GM18499 (cell line): ENCODE data around the gene IFITM5.
A peak's percentile ranks its signal among the peaks of the same experiment; 100 is the strongest.
"Not testable (repeated sequence)": the region's sequence is repeated elsewhere in the genome, so short reads cannot be mapped to it uniquely, and the experiment has no call there.

Source experiments
- ATAC-seq: cut with Tn5 transposase; IDR thresholded peaks from one replicate; pipeline ENCODE4 v1.9.1; 2021; ENCODE audit warnings: moderate number of reproducible peaks; ENCODE audit not compliant: insufficient read depth, unreplicated experiment

IFITM5 gene

DNA sequence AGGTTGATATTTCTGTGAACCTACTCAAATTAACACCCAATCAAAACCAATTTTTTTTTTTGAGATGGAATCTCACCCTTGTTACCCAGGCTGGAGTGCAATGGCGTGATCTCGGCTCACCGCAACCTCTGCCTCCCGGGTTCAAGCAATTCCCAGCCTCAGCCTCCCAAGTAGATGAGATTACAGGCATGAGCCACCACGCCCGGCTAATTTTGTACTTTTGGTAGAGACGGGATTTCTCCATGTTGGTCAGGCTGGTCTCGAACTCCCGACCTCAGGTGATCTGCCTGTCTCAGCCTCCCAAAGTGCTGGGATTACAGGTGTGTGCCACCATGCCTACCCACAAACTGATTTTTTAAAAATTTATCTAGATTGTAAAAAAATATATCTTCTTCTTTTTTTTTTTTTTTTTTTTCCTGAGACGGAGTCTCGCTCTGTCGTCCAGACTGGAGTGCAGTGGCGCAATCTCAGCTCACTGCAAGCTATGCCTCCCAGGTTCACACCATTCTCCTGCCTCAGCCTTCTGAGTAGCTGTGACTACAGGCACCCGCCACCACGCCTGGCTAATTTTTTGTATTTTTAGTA is 29.3 kb upstream of the IFITM5 start:
- not testable (repeated sequence) for ATAC-seq

DNA sequence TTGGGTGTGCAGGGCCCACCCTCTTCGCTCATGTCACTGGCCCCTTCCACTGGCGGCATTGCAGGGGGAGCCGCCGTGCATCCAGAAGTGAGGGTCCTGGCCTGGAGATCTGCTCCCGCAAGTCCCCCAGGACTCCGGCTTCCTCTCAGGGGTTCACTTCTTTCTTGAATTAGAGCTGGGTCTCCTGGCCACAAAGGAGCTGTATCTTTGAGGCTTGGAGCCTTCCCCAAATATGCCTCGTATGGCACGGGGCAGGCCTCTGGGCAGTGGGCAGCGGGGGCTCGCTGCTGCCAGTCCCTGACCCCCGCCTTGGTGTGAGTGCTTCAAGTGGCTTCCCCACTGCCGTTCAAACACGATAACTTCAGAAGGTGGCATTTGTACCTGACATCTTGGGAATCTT is 28.7 kb upstream of the IFITM5 start:
- ATAC-seq = no peak

GRCh38 chr11:327581-327923 is 28.2 kb upstream of the IFITM5 start:
- ATAC-seq = no peak

GRCh38 chr11:326842-327580 is 27.7 kb upstream of the IFITM5 start:
- peak; percentile 61 for ATAC-seq

GRCh38 chr11:326592-326841 is 27.2 kb upstream of the IFITM5 start:
- no peak for ATAC-seq

DNA sequence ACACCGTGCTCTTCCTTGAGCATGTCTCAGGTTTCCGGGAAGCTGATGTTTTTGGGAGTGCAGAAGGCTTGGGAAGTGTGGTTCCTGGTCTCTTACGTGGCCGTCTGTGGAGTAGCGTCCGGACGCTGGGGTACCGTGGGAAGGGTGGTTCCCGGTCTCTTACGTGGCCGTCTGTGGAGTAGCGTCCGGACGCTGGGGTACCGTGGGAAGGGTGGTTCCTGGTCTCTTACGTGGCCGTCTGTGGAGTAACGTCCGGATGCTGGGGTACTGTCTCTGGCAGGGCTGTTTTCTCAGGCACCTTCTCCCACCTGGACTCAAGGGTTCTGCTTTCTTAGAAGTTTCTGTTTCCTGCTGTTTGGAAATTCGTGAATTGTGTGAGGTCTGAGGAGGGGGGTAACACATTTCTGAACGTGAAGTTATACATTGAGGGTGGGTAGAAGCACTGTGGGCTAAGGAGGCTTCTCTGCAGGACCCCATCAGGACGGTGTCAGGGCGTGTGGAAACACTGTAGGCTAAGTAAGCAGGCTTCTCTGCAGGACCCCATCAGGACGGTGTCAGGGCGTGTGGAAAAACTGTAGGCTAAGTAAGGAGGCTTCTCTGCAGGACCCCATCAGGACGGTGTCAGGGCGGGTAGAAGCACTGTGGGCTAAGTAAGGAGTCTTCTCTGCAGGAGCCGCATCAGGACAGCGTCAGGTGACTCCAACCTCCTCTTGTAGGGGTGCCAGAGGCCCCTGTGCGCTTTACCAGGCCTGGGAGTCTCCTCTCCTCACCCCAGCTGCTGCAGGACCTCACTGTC is 26.7 kb upstream of the IFITM5 start:
- no peak for ATAC-seq

- not testable (repeated sequence) for ATAC-seq
These were observed 25.5 kb upstream of the IFITM5 start for GRCh38 chr11:324593-325517.

GRCh38 chr11:324156-324555 is 24.8 kb upstream of the IFITM5 start:
- ATAC-seq = no peak

- not testable (repeated sequence) for ATAC-seq
These were observed 20.6 kb upstream of the IFITM5 start for GRCh38 chr11:319888-320273.

DNA sequence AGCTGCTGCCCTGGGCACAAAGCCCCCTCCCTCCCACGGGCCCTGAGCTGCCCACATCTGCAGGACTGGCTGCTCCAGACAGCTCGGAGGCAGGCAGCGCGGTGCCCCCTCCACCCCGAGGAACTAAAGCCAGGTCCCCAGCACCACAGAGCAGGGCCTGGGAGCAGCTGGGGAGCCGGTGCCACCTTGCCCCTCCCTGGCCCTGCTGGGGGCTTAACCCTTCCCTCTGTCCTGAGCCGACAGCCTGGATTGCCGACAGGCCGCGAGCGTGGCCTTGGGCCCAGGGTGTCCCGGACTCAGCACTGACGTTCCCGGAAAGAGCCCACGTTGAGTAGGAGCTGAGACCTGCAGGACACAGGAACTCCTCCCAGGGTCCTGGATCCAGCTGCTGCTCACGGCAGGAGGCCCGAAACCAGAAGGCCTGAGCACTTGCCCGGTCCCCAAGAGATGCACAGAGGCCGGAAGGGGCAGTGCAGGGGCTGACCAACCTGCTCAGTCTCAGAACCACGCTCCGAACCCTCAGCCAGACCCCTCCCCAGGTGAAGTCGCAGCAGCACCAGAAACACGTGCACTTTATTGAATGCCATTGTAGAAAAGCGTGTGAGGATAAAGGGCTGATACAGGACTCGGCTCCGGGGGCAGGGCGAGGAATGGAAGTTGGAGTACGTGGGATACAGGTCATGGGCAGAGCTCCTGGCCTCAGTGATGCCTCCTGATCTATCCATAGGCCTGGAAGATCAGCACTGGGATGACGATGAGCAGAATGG is 20.0 kb upstream of the IFITM5 start:
- ATAC-seq = not testable (repeated sequence)

DNA sequence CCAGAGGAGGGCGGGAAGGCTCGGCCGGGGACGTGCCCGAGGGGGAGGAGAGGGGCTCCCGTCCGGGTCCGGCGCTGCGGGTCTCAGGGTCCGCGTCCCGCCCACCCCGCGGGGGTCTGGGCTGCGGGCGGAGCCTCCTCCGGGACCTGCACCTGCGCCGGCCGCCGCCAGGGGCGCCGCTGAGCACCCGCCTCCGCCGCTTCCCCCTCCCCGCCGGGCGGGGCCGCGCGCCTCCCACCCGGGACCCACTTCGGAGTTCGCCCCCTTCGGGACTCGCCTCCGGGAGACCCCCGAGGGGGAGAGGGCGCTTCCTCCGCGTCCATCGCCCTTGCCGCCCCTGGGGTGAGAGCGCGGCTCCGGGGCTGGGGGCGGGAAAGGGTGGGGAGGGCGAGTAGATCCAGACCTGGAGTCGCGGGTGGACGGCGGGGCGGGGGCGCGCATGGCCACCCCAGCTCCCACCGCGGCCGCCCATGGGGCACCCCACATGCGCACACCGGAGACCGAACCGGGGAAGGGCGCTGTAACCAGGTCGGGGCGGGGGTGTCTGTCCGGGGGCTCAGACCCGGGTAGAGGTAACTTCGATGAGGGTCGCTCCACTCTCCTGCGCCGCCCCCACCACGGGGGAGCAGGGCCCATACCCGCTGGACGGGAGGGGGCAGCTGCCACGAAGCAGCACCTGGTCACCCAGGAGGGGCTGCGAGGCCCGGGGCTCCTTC is 19.2 kb upstream of the IFITM5 start:
- ATAC-seq = not testable (repeated sequence)

GRCh38 chr11:317668-318404 is 18.5 kb upstream of the IFITM5 start:
- not testable (repeated sequence) for ATAC-seq

- ATAC-seq = no peak
These were observed 17.6 kb upstream of the IFITM5 start for GRCh38 chr11:316891-317301.

DNA sequence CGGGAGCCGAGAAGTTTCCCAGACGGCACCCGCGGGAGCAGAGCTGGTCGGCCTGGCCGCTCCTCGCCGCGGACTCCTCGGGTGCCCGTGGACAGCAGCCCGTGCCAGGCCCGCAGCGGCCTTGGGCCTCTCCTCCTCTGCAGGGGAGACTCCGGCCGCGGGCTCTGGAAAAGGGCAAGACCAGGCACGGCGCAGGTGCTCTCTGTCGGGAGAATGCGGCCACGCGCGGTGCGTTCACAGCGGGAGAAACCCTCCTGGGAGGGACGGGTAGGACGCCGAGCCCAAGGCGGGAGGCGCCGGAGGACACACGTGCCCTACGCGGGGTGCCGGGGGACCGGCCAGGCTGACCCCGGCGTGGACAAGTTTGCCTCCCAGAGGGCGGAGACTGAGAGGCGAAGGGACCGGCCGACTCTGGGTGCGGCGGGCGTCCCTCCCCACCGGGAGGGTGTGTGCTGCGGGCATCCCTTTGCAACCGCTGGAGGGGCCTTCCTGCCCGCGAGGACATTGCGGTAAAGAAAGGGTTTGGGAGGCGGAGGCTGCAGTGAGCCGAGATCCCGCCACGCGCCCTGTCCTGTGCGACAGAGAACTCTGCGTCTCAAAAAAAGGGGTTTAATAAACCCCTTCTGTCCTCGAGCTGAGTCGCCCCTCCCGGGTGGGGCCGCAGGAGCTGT is 16.8 kb upstream of the IFITM5 start:
- no peak for ATAC-seq

GRCh38 chr11:315516-315994 is 16.2 kb upstream of the IFITM5 start:
- no peak for ATAC-seq

GRCh38 chr11:315051-315481 is 15.7 kb upstream of the IFITM5 start:
- no peak for ATAC-seq

DNA sequence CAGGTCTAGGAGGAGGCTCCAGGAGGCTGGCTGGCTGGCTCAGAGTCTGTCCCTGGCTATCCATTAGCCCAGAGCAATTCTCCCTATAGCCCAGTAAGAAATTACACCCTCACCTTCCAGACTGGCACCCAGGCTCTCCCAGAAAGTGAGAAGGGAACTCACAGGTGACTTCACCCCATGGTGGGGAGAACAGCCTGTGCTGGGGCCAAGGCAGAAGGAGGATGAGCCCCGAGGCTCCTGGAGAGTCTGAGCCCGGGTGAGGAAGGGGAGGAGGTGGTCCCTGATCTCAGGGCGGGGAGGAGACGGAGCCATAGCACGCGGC is 15.2 kb upstream of the IFITM5 start:
- not testable (repeated sequence) for ATAC-seq
